Measurements from ENCODE around the gene DVL2. TPM values are rescaled to one million over a fixed set of nuclear protein-coding genes. Genes with fewer than 3 reads are reported as not detected.

The DVL2 gene
- total and polyA plus RNA-seq, 11 donors: 13.0 to 28.6 (median 17.2) TPM

DNA sequence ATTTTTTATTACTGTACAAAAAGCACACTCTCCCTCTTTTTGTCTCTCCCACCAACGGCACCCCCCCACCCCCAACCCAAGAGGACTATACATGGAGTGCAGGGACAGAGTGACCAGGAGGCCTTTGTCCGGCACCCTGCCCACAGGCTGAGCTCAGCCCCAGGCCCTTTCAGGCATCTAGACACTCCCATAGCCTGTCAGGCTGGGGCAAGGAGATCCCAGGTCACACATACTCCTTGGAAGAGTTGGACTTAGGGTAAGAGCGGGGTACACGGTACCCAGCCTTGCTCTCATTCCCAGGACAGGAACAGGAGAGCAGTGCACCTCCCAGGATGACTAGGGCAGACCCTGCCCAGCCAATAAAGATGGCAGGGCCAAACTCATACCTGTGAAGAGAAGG, 25.8 kb upstream of the DVL2 start:
- peaks cover 0 to 36% (median 23%) of the 10 kb centered on the region in 12 donors for H3K4me1 ChIP-seq
- H3K36me3 ChIP-seq: peaks cover 0 to 49% (median 44%) of the 10 kb centered on the region in 9 donors
- intact Hi-C loops (cut with DNase I): no loop called here
- no peak overlapping the region for H3K4me3 ChIP-seq
- no peak overlapping the region for H3K27ac ChIP-seq
- no peak for ATAC-seq
- 83 to 93% (median 90%) methylated on average over 2 to 4 of the region's 4 CpGs for WGBS, 4 donors
- peaks cover 18 to 44% (median 36%) of the 10 kb centered on the region in 9 donors for H3K27me3 ChIP-seq
- H3K9me3 ChIP-seq: no peaks in the 10 kb centered on the region
- no peak for TF ChIP-seq POLR2A (IDR thresholded peaks at IDR 0.05)
- no peak for TF ChIP-seq CTCF (IDR thresholded peaks at IDR 0.05)
- DNase-seq: no peak

GRCh38 chr17:7259555-7259889, 25.2 kb upstream of the DVL2 start:
- WGBS, 4 donors: 89 to 95% (median 94%) methylated on average over 6 of the region's 6 CpGs
- no peak for DNase-seq
- peaks cover 18 to 41% (median 36%) of the 10 kb centered on the region in 9 donors for H3K27me3 ChIP-seq
- no peak overlapping the region for H3K27ac ChIP-seq
- no peaks in the 10 kb centered on the region for H3K9me3 ChIP-seq
- TF ChIP-seq CTCF (IDR thresholded peaks at IDR 0.05): no peak
- TF ChIP-seq POLR2A (IDR thresholded peaks at IDR 0.05): no peak
- no peak for ATAC-seq
- H3K4me1 ChIP-seq: peaks cover 0 to 36% (median 23%) of the 10 kb centered on the region in 12 donors
- intact Hi-C loops (cut with DNase I): loop anchor here in 2 of 10 donors (5.0 to 10.0 kb wide), 2 partner anchors 43 to 315 kb away; partner anchors contain the start of gene CD68 (in 1 of the 2)
- peaks cover 0 to 55% (median 50%) of the 10 kb centered on the region in 9 donors for H3K36me3 ChIP-seq
- no peak overlapping the region for H3K4me3 ChIP-seq

GRCh38 chr17:7258731-7259554, 24.6 kb upstream of the DVL2 start:
- ATAC-seq: no peak
- H3K9me3 ChIP-seq: no peaks in the 10 kb centered on the region
- 83 to 95% (median 90%) methylated on average over 7 of the region's 7 CpGs for WGBS, 4 donors
- H3K4me1 ChIP-seq: peaks cover 0 to 37% (median 25%) of the 10 kb centered on the region in 12 donors
- H3K27me3 ChIP-seq: peaks cover 18 to 35% (median 30%) of the 10 kb centered on the region in 9 donors
- no peak overlapping the region for H3K4me3 ChIP-seq
- H3K27ac ChIP-seq: no peak overlapping the region
- DNase-seq: no peak
- TF ChIP-seq CTCF (IDR thresholded peaks at IDR 0.05): no peak
- TF ChIP-seq POLR2A (IDR thresholded peaks at IDR 0.05): no peak
- H3K36me3 ChIP-seq: peaks cover 0 to 61% (median 56%) of the 10 kb centered on the region in 9 donors
- intact Hi-C loops (cut with DNase I): loop anchor here in 2 of 10 donors (5.0 to 10.0 kb wide), 2 partner anchors 43 to 316 kb away; partner anchors contain the start of gene CD68 (in 1 of the 2)

DNA sequence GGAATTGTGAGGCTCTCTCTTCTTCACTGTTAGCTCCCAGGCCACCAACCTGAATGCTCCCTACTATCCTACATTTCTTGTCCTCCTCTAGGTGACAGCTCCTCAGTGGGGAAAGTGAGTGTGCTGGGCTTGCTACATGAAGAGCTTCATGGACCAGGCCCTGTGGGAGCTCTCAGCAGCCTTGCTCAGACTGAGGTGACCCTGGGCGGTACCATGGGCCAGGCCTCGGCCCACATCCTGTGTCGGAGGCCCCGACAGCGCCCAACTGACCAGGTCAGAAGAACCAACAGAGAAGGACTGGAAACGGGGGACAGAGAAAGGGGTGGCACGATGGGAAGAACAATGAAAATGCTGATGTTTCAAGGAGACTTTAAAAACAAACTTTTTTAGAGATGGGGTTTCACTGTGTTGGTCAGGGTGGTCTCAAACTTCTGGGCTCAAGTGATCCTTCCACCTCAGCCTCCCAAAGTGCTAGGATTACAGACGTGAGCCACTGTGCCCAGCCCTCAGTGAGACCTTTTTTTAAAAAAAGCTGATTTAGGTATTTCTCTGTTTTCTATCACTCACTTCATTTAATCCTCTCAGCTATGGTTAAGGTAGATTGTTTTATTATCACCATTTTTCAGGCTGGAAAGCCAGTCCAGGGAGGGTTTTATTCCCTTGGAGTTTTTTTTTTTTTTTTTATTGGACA, 22.6 kb upstream of the DVL2 start:
- no peaks in the 10 kb centered on the region for H3K9me3 ChIP-seq
- peaks cover 0 to 33% (median 22%) of the 10 kb centered on the region in 12 donors for H3K4me1 ChIP-seq
- no peak overlapping the region for H3K27ac ChIP-seq
- no peak for ATAC-seq
- TF ChIP-seq CTCF (IDR thresholded peaks at IDR 0.05) (no peak), POLR2A (IDR thresholded peaks at IDR 0.05) (no peak)
- WGBS, 4 donors: 82 to 92% (median 91%) methylated on average over 8 of the region's 8 CpGs
- no peak overlapping the region for H3K4me3 ChIP-seq
- no peak for DNase-seq
- peaks cover 6 to 15% (median 11%) of the 10 kb centered on the region in 9 donors for H3K27me3 ChIP-seq
- intact Hi-C loops (cut with DNase I): loop anchor here in 2 of 10 donors (5.0 to 10.0 kb wide), 2 partner anchors 45 to 318 kb away; partner anchors contain the start of gene CD68 (in 1 of the 2)
- H3K36me3 ChIP-seq: peaks cover 0 to 66% (median 58%) of the 10 kb centered on the region in 9 donors

All from heart left ventricle (tissue), 16 donors.